Activated CD4-positive, CD25-positive, alpha-beta regulatory T cell treated with anti-CD3 and anti-CD28 coated beads, Interleukin-2, amount 50 U/mL, for 16 hours (primary cell): ENCODE data around the gene TMEM14B.
A peak's percentile ranks its signal among the peaks of the same experiment; 100 is the strongest.
"Not testable (repeated sequence)": the region's sequence is repeated elsewhere in the genome, so short reads cannot be mapped to it uniquely, and the experiment has no call there.

ENCODE experiments used
- DNase-seq: peaks from one replicate; pipeline ENCODE4 v3.0.0-alpha.2; 2020; ENCODE audit warnings: low read depth, low spot score

Gene TMEM14B

GRCh38 chr6:10747251-10747972, at the start of gene TMEM14B:
TSS of gene TMEM14B (plus strand) at chr6:10747805. CDS start at chr6:10749246, 1,441 bp downstream.
- peak; percentile 98 for DNase-seq

- DNase-seq = no peak
Measured at GRCh38 chr6:10713962-10714361, 33.6 kb upstream of the TMEM14B start.

GRCh38 chr6:10719296-10719963, 28.2 kb upstream of the TMEM14B start:
- DNase-seq = no peak

GRCh38 chr6:10719964-10720264, 27.7 kb upstream of the TMEM14B start:
- DNase-seq = no peak

- peak; percentile 16 for DNase-seq
Measured at GRCh38 chr6:10720265-10720959, 27.2 kb upstream of the TMEM14B start.

- DNase-seq = not testable (repeated sequence)
Measured at GRCh38 chr6:10720960-10721849, 26.4 kb upstream of the TMEM14B start.

GRCh38 chr6:10721850-10722569, 25.6 kb upstream of the TMEM14B start:
- no peak for DNase-seq

GRCh38 chr6:10722570-10722819, 25.1 kb upstream of the TMEM14B start:
- DNase-seq = no peak

GRCh38 chr6:10722820-10723566, 24.6 kb upstream of the TMEM14B start, which contains the start of gene TMEM14C:
TSS of gene TMEM14C (plus strand) at chr6:10723070. CDS start at chr6:10724614, 1,544 bp downstream.
- DNase-seq = peak; percentile 55

- no peak for DNase-seq
Measured at GRCh38 chr6:10723567-10723881, 24.1 kb upstream of the TMEM14B start.

- DNase-seq = no peak
Measured at GRCh38 chr6:10725044-10725443, 22.6 kb upstream of the TMEM14B start.

- DNase-seq = no peak
Measured at GRCh38 chr6:10725716-10726115, 21.9 kb upstream of the TMEM14B start.

GRCh38 chr6:10730254-10730653, 17.4 kb upstream of the TMEM14B start:
- DNase-seq = no peak

GRCh38 chr6:10733151-10733715, 14.4 kb upstream of the TMEM14B start:
- DNase-seq = no peak

GRCh38 chr6:10733863-10734262, 13.7 kb upstream of the TMEM14B start:
- DNase-seq = no peak

- no peak for DNase-seq
Measured at GRCh38 chr6:10736731-10737130, 10.9 kb upstream of the TMEM14B start.

GRCh38 chr6:10740061-10740460, 7.5 kb upstream of the TMEM14B start:
- DNase-seq = no peak

- DNase-seq = not testable (repeated sequence)
Measured at GRCh38 chr6:10741643-10742042, 6.0 kb upstream of the TMEM14B start.

- no peak for DNase-seq
Measured at GRCh38 chr6:10742251-10742650, 5.4 kb upstream of the TMEM14B start.

- DNase-seq = no peak
Measured at GRCh38 chr6:10743515-10743914, 4.1 kb upstream of the TMEM14B start.
